ENCODE data around the gene STH. TPM values are rescaled to one million over a fixed set of nuclear protein-coding genes. Genes with fewer than 3 reads are reported as not detected.
"Not testable (repeated sequence)": the region's sequence is repeated elsewhere in the genome, so short reads cannot be mapped to it uniquely, and the experiment has no call there.

Gene STH
- total and polyA plus RNA-seq, 10 donors = not detected

- Histone ChIP-seq H3K27me3 (replicated peaks in 1 of 7) (peaks cover 0 to 29% (median 0%) of the 10 kb centered on the region in 7 donors), H3K4me1 (no peaks in the 10 kb centered on the region), H3K4me3 (no peak overlapping the region), H3K9me3 (no peaks in the 10 kb centered on the region), H3K36me3 (no peaks in the 10 kb centered on the region), H3K27ac (no peak overlapping the region)
- no peak for DNase-seq
- WGBS, 5 donors = 73 to 83% (median 77%) methylated on average over 10 of the region's 10 CpGs
- intact Hi-C loops (cut with DNase I; ENCODE audit: low total_unique reads) = no loop called here
- TF ChIP-seq POLR2AphosphoS5 (IDR thresholded peaks at IDR 0.05) (no peak), POLR2A (IDR thresholded peaks at IDR 0.05) (no peak), CTCF (IDR thresholded peaks at IDR 0.05 in 8 of 11, conservative IDR thresholded peaks at IDR 0.05 in 3 of 11) (no peak)
Measured at GRCh38 chr17:45955326-45955725, 43.7 kb upstream of the STH start.

- no peaks in the 10 kb centered on the region for H3K4me1 ChIP-seq
- intact Hi-C loops (cut with DNase I; ENCODE audit: low total_unique reads) = no loop called here
- H3K9me3 ChIP-seq = no peaks in the 10 kb centered on the region
- no peak overlapping the region for H3K4me3 ChIP-seq
- no peak for TF ChIP-seq POLR2A (IDR thresholded peaks at IDR 0.05)
- no peak for TF ChIP-seq POLR2AphosphoS5 (IDR thresholded peaks at IDR 0.05)
- TF ChIP-seq CTCF (IDR thresholded peaks at IDR 0.05 in 8 of 11, conservative IDR thresholded peaks at IDR 0.05 in 3 of 11) = no peak
- peaks cover 0 to 22% (median 0%) of the 10 kb centered on the region in 7 donors for H3K27me3 ChIP-seq (replicated peaks in 1 of 7)
- DNase-seq = no peak
- WGBS, 5 donors = 81 to 97% (median 90%) methylated on average over 3 of the region's 3 CpGs
- H3K27ac ChIP-seq = no peak overlapping the region
- no peaks in the 10 kb centered on the region for H3K36me3 ChIP-seq
Measured at GRCh38 chr17:45956090-45956489, 43.0 kb upstream of the STH start.

- H3K4me3 ChIP-seq; H3K27ac ChIP-seq; H3K9me3 ChIP-seq; DNase-seq; intact Hi-C loops (cut with DNase I; ENCODE audit: low total_unique reads); H3K4me1 ChIP-seq; H3K36me3 ChIP-seq: not testable (repeated sequence)
- peaks cover 0 to 15% (median 0%) of the 10 kb centered on the region in 7 donors for H3K27me3 ChIP-seq (replicated peaks in 1 of 7)
- WGBS, 5 donors = 85 to 97% (median 92%) methylated on average over 4 of the region's 4 CpGs
Measured at GRCh38 chr17:45956746-45957145, 42.3 kb upstream of the STH start.

- no peak for TF ChIP-seq CTCF (IDR thresholded peaks at IDR 0.05 in 8 of 11, conservative IDR thresholded peaks at IDR 0.05 in 3 of 11)
- no peak for TF ChIP-seq POLR2A (IDR thresholded peaks at IDR 0.05)
- TF ChIP-seq POLR2AphosphoS5 (IDR thresholded peaks at IDR 0.05) = no peak
- 87 to 96% (median 93%) methylated on average over 9 of the region's 9 CpGs for WGBS, 5 donors
- H3K36me3 ChIP-seq = no peaks in the 10 kb centered on the region
- peaks cover 0 to 6% (median 0%) of the 10 kb centered on the region in 7 donors for H3K27me3 ChIP-seq (replicated peaks in 1 of 7)
- H3K9me3 ChIP-seq = no peaks in the 10 kb centered on the region
- H3K4me1 ChIP-seq = no peaks in the 10 kb centered on the region
- no peak for DNase-seq
- intact Hi-C loops (cut with DNase I; ENCODE audit: low total_unique reads) = no loop called here
- no peak overlapping the region for H3K4me3 ChIP-seq
- no peak overlapping the region for H3K27ac ChIP-seq
Measured at GRCh38 chr17:45958307-45958706, 40.7 kb upstream of the STH start.
